ENCODE data around the gene TRIM8. TPM values are rescaled to one million over a fixed set of nuclear protein-coding genes. Genes with fewer than 3 reads are reported as not detected.

The TRIM8 gene
- total and polyA plus RNA-seq, 2 of the 4 experiments (the other 2 are of a cell fraction) = 25.5 to 126 TPM

DNA sequence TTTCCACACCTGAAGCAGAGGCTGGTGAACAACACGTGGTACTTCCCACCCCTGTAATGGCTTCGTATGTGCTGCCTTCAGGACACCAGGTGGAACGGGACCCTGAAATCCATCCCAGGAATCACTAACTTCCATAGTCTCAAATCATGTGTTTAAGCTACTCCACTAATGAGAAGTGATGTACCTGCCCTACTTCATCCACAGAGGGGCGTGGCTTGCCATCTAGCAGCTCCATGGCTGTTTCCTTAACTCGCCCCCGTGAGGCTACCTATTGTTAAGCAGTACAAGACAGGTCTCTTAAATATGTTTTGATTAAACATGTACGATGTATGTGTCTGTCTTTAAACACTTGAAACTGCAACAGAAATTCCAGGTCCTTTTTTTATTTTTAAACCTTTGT is 38.1 kb downstream of the TRIM8 start:
- TF ChIP-seq MAFK (IDR thresholded peaks at IDR 0.05; ENCODE audit: low read depth, low read length) = no peak
- no peak for TF ChIP-seq NFE2L2 (IDR thresholded peaks at IDR 0.05; ENCODE audit: low read depth, low read length)
- TF ChIP-seq BHLHE40 (IDR thresholded peaks at IDR 0.05; ENCODE audit: low read depth, low read length) = no peak
- TF ChIP-seq USF2 (IDR thresholded peaks at IDR 0.05; ENCODE audit: low read depth, low read length) = no peak
- TF ChIP-seq RAD21 (IDR thresholded peaks at IDR 0.05; ENCODE audit: low read length) = no peak
- TF ChIP-seq POLR2A (IDR thresholded peaks at IDR 0.05; ENCODE audit: low read depth, low read length) = no peak
- TF ChIP-seq RFX5 (IDR thresholded peaks at IDR 0.05; ENCODE audit: low read depth, low read length) = no peak
- no peak for TF ChIP-seq MXI1 (IDR thresholded peaks at IDR 0.05; ENCODE audit: borderline replicate concordance, low read depth, low read length)
- TF ChIP-seq, protein P1, sequence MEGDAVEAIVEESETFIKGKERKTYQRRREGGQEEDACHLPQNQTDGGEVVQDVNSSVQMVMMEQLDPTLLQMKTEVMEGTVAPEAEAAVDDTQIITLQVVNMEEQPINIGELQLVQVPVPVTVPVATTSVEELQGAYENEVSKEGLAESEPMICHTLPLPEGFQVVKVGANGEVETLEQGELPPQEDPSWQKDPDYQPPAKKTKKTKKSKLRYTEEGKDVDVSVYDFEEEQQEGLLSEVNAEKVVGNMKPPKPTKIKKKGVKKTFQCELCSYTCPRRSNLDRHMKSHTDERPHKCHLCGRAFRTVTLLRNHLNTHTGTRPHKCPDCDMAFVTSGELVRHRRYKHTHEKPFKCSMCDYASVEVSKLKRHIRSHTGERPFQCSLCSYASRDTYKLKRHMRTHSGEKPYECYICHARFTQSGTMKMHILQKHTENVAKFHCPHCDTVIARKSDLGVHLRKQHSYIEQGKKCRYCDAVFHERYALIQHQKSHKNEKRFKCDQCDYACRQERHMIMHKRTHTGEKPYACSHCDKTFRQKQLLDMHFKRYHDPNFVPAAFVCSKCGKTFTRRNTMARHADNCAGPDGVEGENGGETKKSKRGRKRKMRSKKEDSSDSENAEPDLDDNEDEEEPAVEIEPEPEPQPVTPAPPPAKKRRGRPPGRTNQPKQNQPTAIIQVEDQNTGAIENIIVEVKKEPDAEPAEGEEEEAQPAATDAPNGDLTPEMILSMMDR (conservative IDR thresholded peaks at IDR 0.05; ENCODE audit: low read depth, low read length) = no peak
- TF ChIP-seq SMC3 (IDR thresholded peaks at IDR 0.05; ENCODE audit: low read depth, low read length) = no peak
- Histone ChIP-seq H3K9ac (ENCODE audit: low read depth, low read length) (no peak overlapping the region), H2BK5ac (ENCODE audit: low read depth, low read length, poor library complexity, severe bottlenecking) (no peak overlapping the region), H2AK5ac (ENCODE audit: low read depth, low read length) (no peak overlapping the region), H4K8ac (ENCODE audit: low read depth in 2 of 2, low read length in 2 of 2) (no peak overlapping the region), H3K4me2 (ENCODE audit: low read depth, low read length) (no peak overlapping the region), H3K23ac (ENCODE audit: low read depth, low read length) (no peak overlapping the region), H4K91ac (ENCODE audit: insufficient read depth, low read depth, low read length) (no peak overlapping the region), H2BK20ac (ENCODE audit: low read depth, low read length) (no peak overlapping the region), H3K4me3 (ENCODE audit: insufficient read depth, low read depth, low read length) (no peak overlapping the region), H3K56ac (ENCODE audit: extremely low read depth, insufficient read depth, low read length) (no peak overlapping the region), H4K5ac (ENCODE audit: low read depth, low read length) (no peak overlapping the region), H3K9me3 (ENCODE audit: control insufficient read depth, insufficient read depth, low read length) (no peaks in the 10 kb centered on the region), H2BK15ac (ENCODE audit: low read depth, low read length) (no peak overlapping the region), H3K36me3 (ENCODE audit: control insufficient read depth, insufficient read depth, low read length) (peaks cover 16% of the 10 kb centered on the region), H3K27ac (ENCODE audit: insufficient read depth, low read length) (no peak overlapping the region), H4K20me1 (ENCODE audit: insufficient read depth, low read length) (no peaks in the 10 kb centered on the region), H2AFZ (replicated peaks; ENCODE audit: low read length, poor library complexity) (no peak overlapping the region), H2BK120ac (ENCODE audit: low read depth, low read length) (no peak overlapping the region), H3K79me1 (ENCODE audit: low read depth in 1 of 2, low read length in 2 of 2) (peaks cover 8 to 26% of the 10 kb centered on the region in 2 experiments; a peak in 3 of 4 replicates), H3K9me1 (ENCODE audit: insufficient read depth, low read length) (peaks cover 19% of the 10 kb centered on the region), H3K14ac (replicated peaks; ENCODE audit: low read depth, low read length) (no peak overlapping the region), H2AK9ac (replicated peaks; ENCODE audit: low read depth, low read length, poor library complexity) (no peak overlapping the region), H3K27me3 (ENCODE audit: control insufficient read depth, insufficient read depth, low read length) (no peaks in the 10 kb centered on the region), H3K18ac (ENCODE audit: low read depth, low read length) (no peak overlapping the region), H3K4ac (ENCODE audit: low read depth, low read length) (no peak overlapping the region), H3K4me1 (ENCODE audit: control insufficient read depth, insufficient read depth, low read length) (peaks cover 18% of the 10 kb centered on the region)
- no peak for ATAC-seq (ENCODE audit: low read depth)
- 79% methylated on average over 3 of the region's 7 CpGs; no CpG with 5 or more reads in 1 of the 2 experiments for WGBS, 2 experiments (ENCODE audit: extremely low coverage in 2 of 2, insufficient read length in 1 of 2)
- BruUV-seq (replicated peaks) = no TSS peak
- dilution Hi-C loops (cut with HindIII; ENCODE audit: low sequenced_read_pairs, unreplicated experiment) = no loop called here
- ChIA-PET CTCF (no interaction called here), POLR2A (ENCODE audit: unreplicated experiment) (no interaction called here)
- no peak for DNase-seq
- in situ Hi-C loops (cut with MboI; ENCODE audit: low sequenced_read_pairs) = no loop called here
- intact Hi-C loops (cut with micrococcal nuclease) = no loop called here
